ENCODE data around the gene CD302. TPM values are rescaled to one million over a fixed set of nuclear protein-coding genes. Genes with fewer than 3 reads are reported as not detected.

The CD302 gene
- total RNA-seq, 1 experiment from 2014 or later = 0.68 TPM

GRCh38 chr2:159807183-159808031, 9.4 kb upstream of the CD302 start:
- no peaks in the 10 kb centered on the region for H3K9me3 ChIP-seq (ENCODE audit: control insufficient read depth, low read depth, low read length)
- H4K20me1 ChIP-seq (ENCODE audit: control insufficient read depth, insufficient read depth, insufficient read length) = no peaks in the 10 kb centered on the region
- H2BK5ac ChIP-seq (ENCODE audit: insufficient read length, low read length) = no peak overlapping the region
- peaks cover 3% of the 10 kb centered on the region; the same call in 1 of the 2 replicates for H3K27me3 Mint-ChIP-seq (ENCODE audit: low read depth)
- H2AFZ ChIP-seq (ENCODE audit: low read length) = no peak overlapping the region
- no peak overlapping the region for H3K27ac ChIP-seq (ENCODE audit: insufficient read length, low read depth, low read length)
- peak; percentile 93 for TF ChIP-seq CTCF (conservative IDR thresholded peaks at IDR 0.05)
- DNase-seq = peak; percentile 48
- H2BK15ac ChIP-seq (ENCODE audit: low read depth, low read length) = no peak overlapping the region
- no peak overlapping the region for H4K5ac ChIP-seq (ENCODE audit: insufficient read length, low read depth, low read length)
- WGBS (ENCODE audit: extremely low coverage, insufficient read length, low lambda C conversion rate) = 100% methylated on average over 1 of the region's 4 CpGs
- no peaks in the 10 kb centered on the region for H3K36me3 Mint-ChIP-seq (ENCODE audit: insufficient read depth in 1 of 3, low read depth in 3 of 3)
- no peak overlapping the region for H3K4me2 ChIP-seq (ENCODE audit: insufficient read depth, insufficient read length, low read length)
- H2BK12ac ChIP-seq (ENCODE audit: insufficient read length, low read depth, low read length) = no peak overlapping the region
- no peaks in the 10 kb centered on the region for H3K23me2 ChIP-seq (ENCODE audit: insufficient read length, low read depth, low read length, poor library complexity, severe bottlenecking)
- no peak overlapping the region for H3K4ac ChIP-seq (ENCODE audit: low read depth, low read length)
- H3K18ac ChIP-seq (ENCODE audit: insufficient read length, low read depth, low read length) = no peak overlapping the region
- no peak overlapping the region for H2BK120ac ChIP-seq (ENCODE audit: low read depth, low read length, poor library complexity, severe bottlenecking)
- H3K4me3 Mint-ChIP-seq = no peak overlapping the region
- H3K27ac Mint-ChIP-seq = no peak overlapping the region
- no peaks in the 10 kb centered on the region for H3K27me3 ChIP-seq (ENCODE audit: insufficient read depth, low read length)
- H3K79me1 ChIP-seq (ENCODE audit: insufficient read depth, low read depth, low read length, poor library complexity, severe bottlenecking) = no peaks in the 10 kb centered on the region
- no peak overlapping the region for H3K14ac ChIP-seq (ENCODE audit: insufficient read depth, low read length)
- H3K9ac ChIP-seq (ENCODE audit: extremely low read depth, insufficient read length, low read length) = no peak overlapping the region
- H3K4me1 ChIP-seq (ENCODE audit: insufficient read depth, low read length) = no peaks in the 10 kb centered on the region
- no peak overlapping the region for H3K56ac ChIP-seq (ENCODE audit: insufficient read length, low read depth, low read length)
- H3K79me2 ChIP-seq (ENCODE audit: insufficient read depth, low read length) = no peaks in the 10 kb centered on the region
- no peak overlapping the region for H3K23ac ChIP-seq (ENCODE audit: insufficient read length, low read depth, low read length)
- no peak overlapping the region for H3T11ph ChIP-seq (ENCODE audit: low read length)
- peaks cover 8 to 9% of the 10 kb centered on the region in 2 experiments for H3K4me1 Mint-ChIP-seq
- no peak overlapping the region for H2AK5ac ChIP-seq (ENCODE audit: insufficient read length, low read length)
- H4K8ac ChIP-seq (replicated peaks; ENCODE audit: insufficient read length, low read depth, low read length) = no peak overlapping the region
- no peak overlapping the region for H2BK20ac ChIP-seq (ENCODE audit: low read depth, low read length, poor library complexity, severe bottlenecking)
- H3K9me3 Mint-ChIP-seq = no peaks in the 10 kb centered on the region
- H4K91ac ChIP-seq (ENCODE audit: insufficient read length, low read depth, low read length) = no peak overlapping the region
